ENCODE data around the gene DIAPH2.

- TF ChIP-seq CTCF (IDR thresholded peaks at IDR 0.05) (no peak), POLR2AphosphoS5 (IDR thresholded peaks at IDR 0.05) (no peak)
Observed at GRCh38 chrX:96689991-96690390, 5.3 kb downstream of the DIAPH2 start.
